ENCODE measurements around the gene KBTBD4.

GRCh38 chr11:47532597-47533213 lies 46.1 kb downstream of the KBTBD4 start:
- TF ChIP-seq EZH2phosphoT487 (conservative IDR thresholded peaks at IDR 0.05; ENCODE audit: low read length), result no peak
- no peak for TF ChIP-seq CTCF (IDR thresholded peaks at IDR 0.05; ENCODE audit: insufficient read depth, low read length, poor library complexity, severe bottlenecking)
